HG03520 (cell line): ENCODE results near the gene UCP1.
A peak's percentile ranks its signal among the peaks of the same experiment; 100 is the strongest.

Experiments
- ATAC-seq: cut with Tn5 transposase; IDR thresholded peaks from one replicate; pipeline ENCODE4 v1.9.1; 2021; ENCODE audit warnings: mild to moderate bottlenecking, moderate library complexity; ENCODE audit not compliant: unreplicated experiment

Gene UCP1, protein sequence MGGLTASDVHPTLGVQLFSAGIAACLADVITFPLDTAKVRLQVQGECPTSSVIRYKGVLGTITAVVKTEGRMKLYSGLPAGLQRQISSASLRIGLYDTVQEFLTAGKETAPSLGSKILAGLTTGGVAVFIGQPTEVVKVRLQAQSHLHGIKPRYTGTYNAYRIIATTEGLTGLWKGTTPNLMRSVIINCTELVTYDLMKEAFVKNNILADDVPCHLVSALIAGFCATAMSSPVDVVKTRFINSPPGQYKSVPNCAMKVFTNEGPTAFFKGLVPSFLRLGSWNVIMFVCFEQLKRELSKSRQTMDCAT

GRCh38 chr4:140568507-140569306, at the start of gene UCP1:
UCP1 (minus strand) TSS chr4:140568961; CDS start chr4:140568729, 232 bp downstream.
- no peak for ATAC-seq

DNA sequence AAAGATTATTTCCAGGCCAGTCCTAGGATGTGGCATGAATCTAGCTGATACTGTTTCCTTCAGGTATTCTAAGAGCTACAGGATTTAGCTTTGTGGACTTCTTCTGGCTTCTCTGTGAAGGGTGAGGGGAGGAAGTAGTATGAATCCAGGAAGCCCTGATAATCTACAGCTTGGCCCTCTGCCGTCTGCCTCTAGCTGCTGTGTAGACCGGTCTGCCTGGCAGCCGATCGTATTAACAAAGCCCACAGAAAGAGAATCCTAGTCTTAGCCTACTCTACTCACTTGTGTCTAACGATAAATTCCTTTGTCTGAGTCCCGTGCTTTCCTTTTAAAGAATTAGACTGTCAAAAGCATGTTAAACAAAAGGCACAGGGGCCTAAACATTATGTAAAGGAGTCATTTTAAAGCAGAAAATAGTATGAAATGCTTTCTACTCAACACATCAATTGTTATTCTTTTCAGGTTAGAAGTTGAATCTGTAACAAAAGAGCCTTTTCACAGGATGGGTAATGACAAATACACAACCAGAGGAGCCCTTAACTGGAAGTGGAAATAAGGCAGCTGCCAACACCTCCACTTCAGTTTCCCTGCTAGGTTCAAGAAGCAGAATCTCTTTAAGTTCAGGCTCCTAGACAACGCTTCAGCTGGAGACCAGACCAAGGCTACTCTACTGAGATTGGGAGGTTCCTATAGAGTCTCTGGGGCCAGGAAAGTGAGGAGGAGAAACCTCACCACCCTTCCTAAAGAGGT, 48.9 kb upstream of the UCP1 start:
- ATAC-seq: no peak

- ATAC-seq: no peak
Measured at GRCh38 chr4:140615451-140615850, 46.7 kb upstream of the UCP1 start.

DNA sequence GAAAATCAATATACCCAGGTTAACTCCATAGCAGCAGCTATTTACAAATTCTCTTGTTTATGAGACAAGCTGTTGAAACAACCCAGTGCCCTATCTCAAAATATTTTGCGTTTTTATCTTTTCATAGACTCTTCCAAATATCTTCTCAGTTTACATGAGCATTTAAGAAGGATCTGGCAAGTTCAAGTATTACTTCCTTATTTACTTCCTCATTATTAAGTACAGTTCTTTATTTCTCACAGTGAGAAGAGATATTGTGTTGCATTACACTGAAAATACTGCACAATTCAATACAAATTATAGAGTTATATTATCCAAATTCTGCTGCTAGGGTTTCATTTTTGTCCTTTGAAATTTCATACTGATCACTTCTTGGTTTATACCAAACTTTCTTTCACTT, 43.6 kb upstream of the UCP1 start:
- ATAC-seq: no peak

DNA sequence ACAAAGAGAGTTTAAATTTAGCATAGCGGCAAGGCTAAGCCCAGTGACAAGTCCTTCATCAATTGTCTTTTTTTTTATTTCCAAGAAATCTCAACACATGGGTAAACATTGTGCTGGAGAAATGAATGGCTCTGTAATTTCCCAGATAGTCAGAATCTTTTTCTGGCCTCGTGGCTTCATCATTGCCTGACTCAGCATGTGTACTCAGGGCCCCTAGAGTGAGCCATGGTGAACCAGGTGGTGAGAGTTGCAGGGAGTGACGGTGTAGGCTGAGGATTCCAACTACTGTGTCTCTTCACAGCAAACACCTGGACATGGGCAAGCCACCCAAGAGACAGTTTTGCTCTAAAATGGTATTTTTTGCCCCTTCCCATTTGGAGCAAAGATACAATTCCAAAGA, 43.1 kb upstream of the UCP1 start:
- no peak for ATAC-seq

- ATAC-seq: peak; percentile 77
Measured at GRCh38 chr4:140609548-140610425, 41.0 kb upstream of the UCP1 start.

- ATAC-seq: no peak
Measured at GRCh38 chr4:140607852-140608251, 39.1 kb upstream of the UCP1 start.

- ATAC-seq: no peak
Measured at GRCh38 chr4:140604544-140604943, 35.8 kb upstream of the UCP1 start.

GRCh38 chr4:140603286-140603685, 34.5 kb upstream of the UCP1 start:
- ATAC-seq: no peak

- no peak for ATAC-seq
Measured at GRCh38 chr4:140602714-140603113, 34.0 kb upstream of the UCP1 start.

- no peak for ATAC-seq
Measured at GRCh38 chr4:140600408-140600807, 31.6 kb upstream of the UCP1 start.

DNA sequence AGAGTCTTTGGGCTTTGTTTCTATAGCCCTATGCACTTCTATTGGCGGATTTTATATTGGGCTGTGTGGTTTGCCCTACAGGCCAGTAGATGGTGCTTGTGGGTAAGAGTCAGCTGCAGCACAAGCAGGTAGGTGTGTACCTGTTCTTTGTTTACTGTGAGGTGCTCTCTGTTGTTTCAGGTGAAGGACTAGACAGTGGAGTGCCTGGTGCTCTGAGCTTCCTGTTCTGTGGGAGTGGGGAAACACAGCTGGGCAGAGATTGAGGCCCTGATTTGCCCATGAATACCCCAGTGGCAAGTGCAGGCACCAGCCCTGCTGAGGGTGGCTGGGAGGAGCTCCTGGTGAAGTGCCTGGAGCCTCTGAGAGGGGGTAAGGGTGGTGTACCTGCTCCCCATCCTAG, 26.3 kb upstream of the UCP1 start:
- ATAC-seq: peak; percentile 80

GRCh38 chr4:140584439-140584838, 15.7 kb upstream of the UCP1 start:
- ATAC-seq: no peak

GRCh38 chr4:140581078-140581477, 12.3 kb upstream of the UCP1 start:
- no peak for ATAC-seq

DNA sequence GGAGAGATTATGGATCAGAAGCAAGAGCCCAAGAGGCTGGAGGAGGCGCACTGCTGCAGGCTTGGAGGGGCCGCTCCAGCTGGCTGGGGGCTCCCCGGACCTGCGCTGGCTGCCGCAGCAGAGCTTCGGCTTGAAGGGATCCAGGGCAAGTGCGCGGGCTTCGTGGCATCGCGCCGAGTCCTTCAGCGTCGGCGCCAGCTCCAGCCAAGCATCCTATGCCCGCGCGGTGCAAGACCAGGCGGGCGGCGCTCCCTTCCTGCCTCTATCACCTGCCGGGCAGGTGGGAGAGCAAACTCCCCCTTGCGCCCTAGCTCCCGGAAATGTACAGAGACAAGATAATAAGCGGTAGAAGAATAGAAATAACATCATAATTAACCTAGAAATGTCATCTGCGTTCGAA, 10.5 kb upstream of the UCP1 start:
- no peak for ATAC-seq

GRCh38 chr4:140575489-140575888, 6.7 kb upstream of the UCP1 start:
- no peak for ATAC-seq

GRCh38 chr4:140571620-140572019, 2.9 kb upstream of the UCP1 start:
- no peak for ATAC-seq

DNA sequence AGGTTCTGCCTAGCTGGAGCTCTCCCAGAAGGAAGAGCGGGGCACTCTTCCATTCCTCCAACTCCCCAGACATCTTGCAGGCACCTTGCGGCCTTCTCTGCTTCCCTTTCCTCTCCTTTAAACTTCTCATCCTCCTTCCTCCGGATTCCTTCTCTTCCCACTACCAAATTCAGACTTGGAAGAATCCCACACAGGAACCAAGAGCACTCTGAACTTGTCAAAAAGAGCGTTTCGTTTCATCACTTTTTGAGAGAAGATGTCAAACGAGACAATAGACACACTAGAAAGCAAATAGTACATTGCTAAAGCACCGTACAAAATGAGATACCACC, 512 bp upstream of the UCP1 start:
- no peak for ATAC-seq

DNA sequence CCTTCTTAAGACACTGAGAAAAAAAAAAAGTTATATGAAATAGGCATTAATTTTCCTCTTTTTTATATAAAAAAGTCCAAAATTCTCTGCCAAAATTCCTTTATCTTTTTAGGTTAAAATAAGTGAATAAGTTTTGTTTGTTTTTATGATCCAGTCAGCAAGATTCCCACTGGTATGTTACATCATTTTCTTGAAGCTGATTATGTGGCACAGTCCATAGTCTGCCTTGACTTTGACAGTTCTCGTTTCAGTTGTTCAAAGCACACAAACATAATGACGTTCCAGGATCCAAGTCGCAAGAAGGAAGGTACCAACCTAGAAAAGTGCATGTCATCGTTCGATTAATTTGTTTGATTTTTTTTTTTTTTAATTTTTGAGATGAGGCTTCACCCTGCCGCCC, 9.1 kb downstream of the UCP1 start:
- no peak for ATAC-seq

DNA sequence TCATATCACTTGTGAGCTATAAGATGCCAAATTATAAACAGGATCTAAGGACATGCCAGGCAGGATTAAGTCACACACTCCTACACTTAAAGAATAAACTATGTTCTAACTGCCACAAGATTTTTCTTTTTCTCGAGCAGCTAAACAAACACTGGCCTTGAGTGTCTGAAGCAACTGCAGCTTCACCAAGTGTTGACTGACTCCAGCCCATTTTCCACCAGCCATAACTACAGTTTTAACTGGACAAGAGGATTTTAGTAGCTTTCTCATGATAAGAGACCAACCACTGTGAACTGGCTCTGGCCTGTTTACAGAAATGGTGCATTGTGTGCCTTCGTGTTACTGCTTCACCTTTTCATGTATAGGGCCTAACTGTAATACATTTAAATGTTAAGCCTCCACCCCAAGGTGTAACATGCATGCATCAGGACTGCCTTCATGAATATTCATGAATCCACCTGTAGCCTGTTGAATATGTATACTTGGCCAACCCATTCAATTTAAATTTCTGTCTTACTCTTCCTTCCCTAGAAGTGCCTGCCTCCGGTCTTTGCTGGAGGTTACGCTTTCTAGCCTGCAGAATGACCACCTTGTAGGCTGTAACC, 10.8 kb downstream of the UCP1 start:
- no peak for ATAC-seq
